GM12864 (cell line): Measurements from ENCODE around the gene NEMF.
"Not testable (repeated sequence)": the region's sequence is repeated elsewhere in the genome, so short reads cannot be mapped to it uniquely, and the experiment has no call there.

Experiments used
- DNase-seq: peaks from one replicate; pipeline ENCODE4 v3.0.0-alpha.2; 2011; ENCODE audit warnings: low read depth
- H3K4me3 ChIP-seq: 2 replicates; pipeline ENCODE4 v1.5.1; 2011; ENCODE audit warnings: mild to moderate bottlenecking, low read depth, low read length, control low read depth
- CTCF ChIP-seq: IDR thresholded peaks from 2 replicates; pipeline ENCODE4 v1.5.1; 2011; ENCODE audit warnings: low read depth, mild to moderate bottlenecking, moderate library complexity, low read length, control low read depth, inconsistent platforms; ENCODE audit errors: missing control alignments

Gene NEMF

GRCh38 chr14:49895480-49895879 lies 42.9 kb upstream of the NEMF start:
- DNase-seq: no peak
- peak overlapping the region; percentile 63 for H3K4me3 ChIP-seq
- no peak for TF ChIP-seq CTCF

- peak overlapping the region; percentile 63 for H3K4me3 ChIP-seq
- not testable (repeated sequence) for DNase-seq
Observed at GRCh38 chr14:49894214-49895107, 41.9 kb upstream of the NEMF start.

- H3K4me3 ChIP-seq: peak overlapping the region; percentile 63
- no peak for TF ChIP-seq CTCF
- DNase-seq: peak; percentile 51
Observed at GRCh38 chr14:49893309-49894213, 41.0 kb upstream of the NEMF start.

GRCh38 chr14:49892636-49893308 lies 40.2 kb upstream of the NEMF start, which contains the start of gene ARF6:
ARF6 (plus strand) TSS chr14:49893082; CDS start chr14:49893737, 655 bp downstream.
- peak within 1 kb of the TSS; percentile 63 for H3K4me3 ChIP-seq
- TF ChIP-seq CTCF: peak; percentile 17
- peak; percentile 90 for DNase-seq

GRCh38 chr14:49892301-49892635 lies 39.7 kb upstream of the NEMF start:
- peak; percentile 79 for DNase-seq
- H3K4me3 ChIP-seq: peak overlapping the region; percentile 63
- TF ChIP-seq CTCF: no peak

GRCh38 chr14:49888293-49888692 lies 35.7 kb upstream of the NEMF start:
- DNase-seq: no peak
- H3K4me3 ChIP-seq: no peak overlapping the region
- TF ChIP-seq CTCF: no peak

- no peak for DNase-seq
- TF ChIP-seq CTCF: no peak
- no peak overlapping the region for H3K4me3 ChIP-seq
Observed at GRCh38 chr14:49886523-49886922, 33.9 kb upstream of the NEMF start.
